ENCODE results near the gene ZNF320.
"Not testable (repeated sequence)": the region's sequence is repeated elsewhere in the genome, so short reads cannot be mapped to it uniquely, and the experiment has no call there.

GRCh38 chr19:52872996-52873395, 24.4 kb downstream of the ZNF320 start:
- not testable (repeated sequence) for TF ChIP-seq CTCF, POLR2A (IDR thresholded peaks at IDR 0.05)
